Ishikawa (cell line): ENCODE results near the gene RFX8.

ENCODE experiments used
- CEBPB ChIP-seq: IDR thresholded peaks from 2 replicates; pipeline ENCODE4 v1.6.1; 2012
- CREB1 ChIP-seq: IDR thresholded peaks from 2 replicates; pipeline ENCODE4 v1.6.1; 2012; ENCODE audit warnings: low read depth
- EGR1 ChIP-seq: IDR thresholded peaks from 2 replicates; pipeline ENCODE4 v1.6.1; 2012
- EP300 ChIP-seq: IDR thresholded peaks from 2 replicates; pipeline ENCODE4 v1.6.1; 2012; ENCODE audit warnings: borderline replicate concordance
- FOXM1 ChIP-seq: IDR thresholded peaks from 2 replicates; pipeline ENCODE4 v1.6.1; 2012; ENCODE audit warnings: low read depth, borderline replicate concordance
- NFIC ChIP-seq: IDR thresholded peaks from 2 replicates; pipeline ENCODE4 v1.6.1; 2012
- RAD21 ChIP-seq: IDR thresholded peaks from 2 replicates; pipeline ENCODE4 v1.6.1; 2012; ENCODE audit warnings: low read depth
- TAF1 ChIP-seq: IDR thresholded peaks from 2 replicates; pipeline ENCODE4 v1.6.1; 2012; ENCODE audit warnings: low read depth, mild to moderate bottlenecking
- TCF12 ChIP-seq: IDR thresholded peaks from 2 replicates; pipeline ENCODE4 v1.6.1; 2012; ENCODE audit warnings: low read depth
- TEAD4 ChIP-seq: IDR thresholded peaks from 2 replicates; pipeline ENCODE4 v1.6.1; 2012
- YY1 ChIP-seq: IDR thresholded peaks from 2 replicates; pipeline ENCODE4 v1.6.1; 2012; ENCODE audit warnings: low read depth
- ZBTB7A ChIP-seq: IDR thresholded peaks from 2 replicates; pipeline ENCODE4 v1.6.1; 2012; ENCODE audit warnings: low read depth
- TF ChIP-seq, protein P1 (sequence below): IDR thresholded peaks from 2 replicates; pipeline ENCODE4 v1.6.1; 2012
- TF ChIP-seq, protein P2 (sequence below): IDR thresholded peaks from 2 replicates; pipeline ENCODE4 v1.6.1; 2012; ENCODE audit warnings: low read depth, mild to moderate bottlenecking

DNA sequence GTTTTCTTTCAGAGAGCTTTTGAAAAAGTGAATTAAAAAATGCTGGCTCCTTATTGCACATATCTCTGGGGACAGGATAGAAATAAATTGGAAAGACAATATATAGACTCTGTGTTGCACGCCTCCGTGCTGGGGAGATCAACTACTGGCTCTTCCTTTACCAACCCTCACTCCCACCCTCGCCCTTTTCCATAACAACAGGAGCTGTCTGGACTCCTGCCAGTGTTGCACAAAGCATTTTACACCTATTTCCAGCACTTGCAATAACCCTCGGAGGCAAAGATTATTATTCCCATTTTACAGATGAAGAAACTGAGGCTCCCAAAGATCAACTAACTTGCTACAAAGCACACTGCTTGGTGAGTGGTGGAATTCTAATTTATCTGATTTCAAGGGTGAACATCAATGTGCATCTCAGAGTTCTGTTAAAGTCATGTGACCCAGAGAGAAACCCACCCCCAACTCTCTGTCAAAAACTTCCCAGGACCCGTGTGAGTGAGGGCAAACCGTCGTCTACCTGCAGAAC lies 91.8 kb downstream of the RFX8 start:
- TF ChIP-seq, protein P1, sequence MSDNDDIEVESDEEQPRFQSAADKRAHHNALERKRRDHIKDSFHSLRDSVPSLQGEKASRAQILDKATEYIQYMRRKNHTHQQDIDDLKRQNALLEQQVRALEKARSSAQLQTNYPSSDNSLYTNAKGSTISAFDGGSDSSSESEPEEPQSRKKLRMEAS: no peak
- TF ChIP-seq RAD21 (no peak), CREB1 (no peak), EGR1 (no peak), NFIC (no peak), EP300 (no peak), ZBTB7A (no peak), FOXM1 (no peak), YY1 (no peak), TAF1 (no peak), TCF12 (no peak), TEAD4 (no peak), CEBPB (no peak)
- TF ChIP-seq, protein P2, sequence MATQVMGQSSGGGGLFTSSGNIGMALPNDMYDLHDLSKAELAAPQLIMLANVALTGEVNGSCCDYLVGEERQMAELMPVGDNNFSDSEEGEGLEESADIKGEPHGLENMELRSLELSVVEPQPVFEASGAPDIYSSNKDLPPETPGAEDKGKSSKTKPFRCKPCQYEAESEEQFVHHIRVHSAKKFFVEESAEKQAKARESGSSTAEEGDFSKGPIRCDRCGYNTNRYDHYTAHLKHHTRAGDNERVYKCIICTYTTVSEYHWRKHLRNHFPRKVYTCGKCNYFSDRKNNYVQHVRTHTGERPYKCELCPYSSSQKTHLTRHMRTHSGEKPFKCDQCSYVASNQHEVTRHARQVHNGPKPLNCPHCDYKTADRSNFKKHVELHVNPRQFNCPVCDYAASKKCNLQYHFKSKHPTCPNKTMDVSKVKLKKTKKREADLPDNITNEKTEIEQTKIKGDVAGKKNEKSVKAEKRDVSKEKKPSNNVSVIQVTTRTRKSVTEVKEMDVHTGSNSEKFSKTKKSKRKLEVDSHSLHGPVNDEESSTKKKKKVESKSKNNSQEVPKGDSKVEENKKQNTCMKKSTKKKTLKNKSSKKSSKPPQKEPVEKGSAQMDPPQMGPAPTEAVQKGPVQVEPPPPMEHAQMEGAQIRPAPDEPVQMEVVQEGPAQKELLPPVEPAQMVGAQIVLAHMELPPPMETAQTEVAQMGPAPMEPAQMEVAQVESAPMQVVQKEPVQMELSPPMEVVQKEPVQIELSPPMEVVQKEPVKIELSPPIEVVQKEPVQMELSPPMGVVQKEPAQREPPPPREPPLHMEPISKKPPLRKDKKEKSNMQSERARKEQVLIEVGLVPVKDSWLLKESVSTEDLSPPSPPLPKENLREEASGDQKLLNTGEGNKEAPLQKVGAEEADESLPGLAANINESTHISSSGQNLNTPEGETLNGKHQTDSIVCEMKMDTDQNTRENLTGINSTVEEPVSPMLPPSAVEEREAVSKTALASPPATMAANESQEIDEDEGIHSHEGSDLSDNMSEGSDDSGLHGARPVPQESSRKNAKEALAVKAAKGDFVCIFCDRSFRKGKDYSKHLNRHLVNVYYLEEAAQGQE: no peak
